NCI-H748 (cell line): ENCODE measurements around the gene UNK.

Experiments used
- DNase-seq: peaks from one replicate; lab custom pipeline; 2025; ENCODE audit not compliant: unreplicated experiment; lab: John Stamatoyannopoulos, UW

UNK gene

DNA sequence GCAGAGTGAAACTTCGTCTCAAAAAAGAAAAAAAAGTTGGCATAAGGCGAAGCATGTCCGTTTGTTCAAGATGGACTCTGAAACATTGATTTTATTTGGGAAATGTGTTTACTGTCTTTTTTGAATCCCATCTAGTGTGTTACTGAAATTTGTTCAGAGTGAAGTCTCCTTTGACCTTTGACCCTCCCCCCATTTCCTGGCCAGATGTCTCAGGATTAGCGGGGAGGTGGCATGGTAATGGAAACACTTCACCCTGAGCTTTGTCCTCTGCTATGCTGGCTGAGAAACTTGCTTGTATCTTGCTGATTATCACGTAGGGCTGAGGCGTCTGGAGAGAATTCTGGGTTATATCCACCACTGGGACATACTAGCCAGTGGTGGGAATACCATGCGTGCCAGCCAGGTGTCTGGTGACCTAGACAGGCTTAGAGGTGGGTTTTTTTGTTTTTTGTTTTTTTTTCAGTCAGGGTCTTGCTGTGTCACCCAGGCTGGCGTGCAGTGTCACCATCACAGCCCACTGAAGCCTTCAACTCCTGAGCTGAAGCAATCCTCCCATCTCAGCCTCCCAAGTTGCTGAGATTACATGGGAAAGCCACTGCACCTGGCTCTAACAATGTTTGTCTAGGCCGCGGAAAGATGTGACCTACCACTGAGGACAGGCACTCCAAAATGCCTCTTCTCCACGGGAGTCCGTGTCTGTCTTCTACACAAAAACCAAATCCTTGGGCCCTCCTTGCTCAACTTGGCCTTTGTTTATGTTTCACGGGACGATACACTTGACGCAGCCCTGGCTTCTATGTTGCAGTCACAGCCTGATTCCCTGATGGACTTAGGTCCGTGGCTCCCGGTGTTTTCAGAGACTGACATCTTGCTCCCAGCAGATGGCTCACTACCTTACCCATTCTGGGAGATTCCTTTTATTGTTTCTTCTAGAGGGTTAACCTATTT is 13.0 kb upstream of the UNK start:
- DNase-seq = no peak

DNA sequence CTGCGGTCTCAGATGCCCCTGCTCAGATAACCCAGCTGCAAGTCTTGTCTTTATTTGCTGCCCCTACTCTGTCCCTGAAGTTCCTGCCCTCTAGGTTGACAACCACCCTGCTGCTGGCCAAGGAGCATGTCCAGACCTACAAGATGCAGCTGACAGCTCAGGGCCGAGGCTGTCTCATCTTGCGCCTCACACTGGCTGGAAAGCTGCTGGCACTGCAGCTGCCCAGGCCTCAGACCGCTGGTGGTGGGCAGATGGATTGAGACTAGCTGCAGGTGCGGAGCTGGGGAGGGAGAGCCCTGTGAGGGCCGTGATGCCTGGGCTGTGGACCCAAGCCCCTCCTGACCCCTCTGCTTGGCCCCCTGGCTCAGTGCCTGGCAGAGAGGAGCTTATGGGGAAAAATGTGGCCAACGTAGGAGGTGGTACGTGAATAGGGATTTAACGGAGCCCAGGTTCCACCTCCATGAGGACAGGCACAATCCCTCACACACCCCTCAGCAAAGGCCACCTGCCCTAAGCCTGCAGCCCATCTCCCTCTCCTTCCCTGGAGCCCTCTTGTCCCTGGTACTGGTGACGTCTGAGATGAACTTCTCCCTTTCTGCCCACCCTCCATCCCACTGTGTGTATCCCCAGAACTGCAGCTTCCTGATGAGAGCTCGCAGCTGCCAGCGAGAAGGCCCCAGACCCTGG is 11.3 kb upstream of the UNK start:
- no peak for DNase-seq

DNA sequence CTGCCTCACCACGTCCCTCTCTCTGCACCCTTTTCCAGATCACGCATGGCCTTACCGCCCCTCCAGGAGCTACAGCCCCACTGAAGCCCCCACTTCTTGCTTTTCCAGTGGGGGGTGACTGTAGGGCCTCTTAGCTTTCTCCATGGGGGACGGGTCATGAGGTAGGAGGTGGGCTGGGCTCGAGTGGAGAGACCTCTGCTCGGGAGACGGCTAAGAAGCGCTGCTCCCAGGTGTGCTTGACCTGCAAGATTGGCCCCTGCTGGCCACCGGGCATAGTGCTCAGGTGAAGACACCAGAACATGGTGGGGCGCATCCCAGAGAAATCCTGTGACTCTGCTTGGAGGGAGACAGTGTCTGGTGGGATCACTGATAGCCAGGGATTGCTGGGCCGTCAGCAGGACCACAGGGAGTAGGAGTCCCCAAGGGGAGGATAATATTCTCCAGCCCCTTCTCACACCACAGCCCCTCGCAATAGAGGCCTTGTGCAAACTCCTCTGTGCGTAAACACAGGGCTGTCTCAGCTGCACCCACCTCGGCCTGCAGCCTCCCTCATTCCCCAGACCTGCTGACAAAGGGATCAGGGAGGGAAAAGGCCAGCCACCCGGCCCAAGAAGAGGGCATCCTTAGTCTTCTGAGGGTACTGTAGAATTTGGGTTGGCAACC is 10.7 kb upstream of the UNK start:
- DNase-seq = no peak

DNA sequence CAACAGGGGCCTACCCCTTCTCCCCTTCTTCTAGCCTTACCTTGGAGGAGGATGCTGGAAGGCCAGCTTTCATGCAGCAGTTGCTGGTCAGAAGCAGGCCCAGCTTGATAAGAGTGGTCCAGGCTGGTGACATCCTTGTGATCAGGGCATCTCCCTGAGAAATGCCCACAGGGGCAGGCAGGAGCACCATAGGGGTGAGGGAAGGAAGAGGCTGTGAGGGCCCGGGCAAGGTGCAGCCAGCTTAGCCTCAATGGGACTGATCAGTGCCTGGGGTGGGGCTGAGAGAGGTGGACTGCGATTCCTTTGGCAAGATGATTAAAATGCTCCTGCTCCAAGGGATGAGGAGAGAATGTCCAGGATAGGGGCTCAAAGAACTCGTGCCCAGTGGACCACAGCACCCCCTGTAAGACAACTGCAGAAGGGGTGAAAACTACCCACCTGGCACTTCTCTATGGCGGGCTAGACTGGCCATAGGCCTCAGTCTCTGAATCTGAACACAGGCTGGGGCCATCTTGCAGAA is 10.1 kb upstream of the UNK start:
- DNase-seq = no peak

DNA sequence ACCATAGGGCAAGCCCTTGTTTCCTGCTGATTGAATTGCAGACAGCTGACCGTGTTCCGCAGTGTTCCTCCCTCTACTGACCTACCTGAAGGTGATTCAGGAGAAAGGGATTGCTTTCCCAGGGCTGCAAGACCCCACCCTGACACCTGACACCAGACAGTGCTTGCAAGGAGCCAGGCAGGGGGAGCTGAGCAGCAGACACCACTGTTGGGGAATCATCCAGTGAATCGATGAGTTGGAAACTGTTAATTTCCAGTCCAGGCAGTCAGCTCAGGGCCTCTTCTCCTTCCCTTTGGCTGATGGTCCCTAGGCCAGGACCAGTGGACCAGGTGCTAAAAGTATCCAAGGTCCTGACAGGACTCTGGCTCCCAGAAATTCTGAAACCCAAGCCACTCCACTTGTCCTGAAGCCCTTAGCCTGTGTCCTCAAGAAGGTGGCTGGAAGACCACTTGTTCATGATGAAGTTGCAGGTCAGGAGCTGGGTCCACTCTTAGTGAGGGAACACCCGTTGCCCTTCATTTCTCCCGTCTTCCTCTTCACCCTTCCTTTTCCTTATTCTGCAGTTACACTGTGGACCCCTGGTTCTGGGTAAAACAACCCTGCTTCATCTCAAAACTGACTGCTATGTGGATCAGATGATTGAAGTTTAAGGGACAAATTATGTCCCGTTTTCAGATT is 9.5 kb upstream of the UNK start:
- peak; percentile 27 for DNase-seq

DNA sequence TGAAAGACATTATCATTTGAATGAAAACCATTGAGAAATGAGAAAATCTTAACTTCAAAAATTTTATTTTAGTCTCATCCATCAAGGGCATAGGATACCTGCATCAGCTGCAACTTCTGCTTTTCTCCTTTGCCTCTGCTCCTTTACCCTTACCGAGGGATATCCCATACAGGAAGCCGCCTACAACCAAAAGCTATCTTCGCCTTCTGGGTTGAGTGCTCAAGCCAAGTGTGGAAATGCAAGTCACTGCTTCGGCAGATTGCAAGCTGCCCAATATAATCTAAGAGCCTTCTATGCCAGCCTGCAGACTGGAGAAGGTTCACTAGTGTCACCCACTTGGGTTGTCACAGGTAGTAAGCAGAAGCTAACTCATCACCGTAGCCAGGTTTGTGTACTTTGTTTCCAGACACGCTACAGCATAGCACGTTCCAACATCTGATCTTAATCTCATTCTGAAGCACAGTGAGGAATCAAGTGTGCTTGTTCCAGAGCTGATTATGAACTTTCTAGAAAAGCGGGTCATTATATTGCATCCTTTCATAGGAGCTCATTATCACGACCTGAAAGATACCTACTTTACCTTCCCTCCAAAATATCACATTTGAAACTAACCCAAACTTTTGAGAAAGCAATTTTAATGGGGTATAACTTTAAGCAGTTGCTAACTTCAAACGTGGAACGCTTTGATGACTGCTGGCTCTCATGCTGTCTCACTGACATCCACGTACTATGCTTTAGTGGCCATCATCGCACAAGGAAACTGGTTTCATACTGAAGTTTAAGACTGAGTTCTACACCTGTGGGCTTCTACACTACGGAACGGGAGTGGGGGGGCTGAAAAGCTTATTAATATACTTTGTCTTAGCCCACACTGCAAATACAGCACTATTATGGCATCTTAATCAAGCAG is 8.0 kb upstream of the UNK start:
- DNase-seq = no peak

DNA sequence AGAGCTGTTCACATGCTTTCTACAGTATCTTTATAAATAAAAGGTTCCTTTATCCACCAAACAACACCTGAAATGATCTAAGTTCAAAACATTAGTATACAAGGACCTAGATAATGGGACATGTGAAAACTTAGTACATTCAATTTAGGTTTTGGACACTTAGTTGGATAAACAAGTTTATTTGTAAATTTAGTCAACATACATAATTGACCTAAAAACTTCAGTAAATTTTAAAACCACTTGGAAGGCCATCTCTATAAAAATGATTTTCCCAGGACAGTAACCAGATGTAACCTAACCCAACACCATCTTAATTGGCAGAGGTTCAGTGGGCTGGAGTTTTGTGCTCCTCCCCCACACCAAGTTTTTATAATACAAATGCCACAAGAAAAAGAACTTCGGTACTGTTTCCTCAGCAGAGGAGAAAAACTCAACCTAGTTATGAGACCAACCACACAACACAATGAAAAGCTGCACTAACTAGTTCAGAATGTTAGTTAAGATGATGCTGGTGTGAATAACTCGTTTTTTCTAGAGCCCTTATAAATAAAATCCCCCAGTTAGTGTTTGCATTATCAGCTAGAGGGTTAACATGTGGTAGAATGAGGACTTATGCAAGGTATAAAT is 7.2 kb upstream of the UNK start:
- DNase-seq = no peak

DNA sequence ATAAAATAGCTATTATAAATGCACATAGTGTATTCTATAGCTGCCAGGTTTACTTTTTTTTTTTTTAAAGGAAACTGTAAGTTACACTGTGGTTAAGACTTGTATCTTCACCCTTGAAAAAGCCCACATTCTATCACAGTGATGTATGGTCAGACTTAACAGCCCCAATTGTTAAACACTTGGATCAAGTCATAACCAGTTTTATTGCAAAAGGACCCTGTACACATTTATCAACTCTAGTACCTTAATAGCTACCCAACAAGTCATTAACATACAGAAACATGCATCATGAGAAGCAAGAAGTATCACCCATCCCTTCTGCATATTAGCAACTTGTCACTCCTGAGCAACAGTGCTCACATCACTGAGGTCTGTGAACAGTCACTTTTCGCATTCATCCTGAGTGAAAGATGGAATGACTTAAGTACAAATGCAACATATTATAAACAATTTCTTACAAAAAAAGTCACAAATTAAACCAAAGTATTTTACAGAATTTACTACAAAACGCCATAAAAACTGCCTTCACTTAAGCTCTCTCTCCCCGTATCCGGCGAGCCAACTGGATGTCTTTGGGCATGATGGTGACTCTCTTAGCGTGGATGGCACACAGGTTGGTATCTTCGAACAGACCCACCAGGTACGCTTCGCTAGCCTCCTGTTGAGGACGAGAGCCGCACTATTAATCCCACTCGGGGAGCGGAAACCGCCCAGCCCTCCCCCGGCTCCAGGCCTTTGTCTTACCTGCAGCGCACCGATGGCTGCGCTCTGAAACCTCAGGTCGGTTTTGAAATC is 6.3 kb upstream of the UNK start:
- peak; percentile 63 for DNase-seq

DNA sequence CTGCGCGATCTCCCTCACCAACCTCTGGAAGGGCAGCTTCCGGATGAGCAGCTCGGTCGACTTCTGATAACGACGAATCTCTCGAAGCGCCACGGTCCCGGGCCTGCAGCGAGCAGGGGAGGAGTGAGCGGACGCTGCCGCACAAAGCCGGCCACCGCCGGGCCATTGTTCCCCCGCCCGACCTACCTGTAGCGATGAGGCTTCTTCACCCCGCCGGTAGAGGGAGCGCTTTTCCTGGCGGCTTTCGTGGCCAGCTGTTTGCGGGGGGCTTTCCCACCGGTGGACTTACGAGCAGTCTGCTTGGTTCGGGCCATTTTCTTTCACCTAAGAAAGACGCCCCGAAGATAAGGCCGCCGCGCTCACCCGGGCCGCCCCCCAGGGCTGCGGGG is 5.8 kb upstream of the UNK start:
- DNase-seq = peak; percentile 68

DNA sequence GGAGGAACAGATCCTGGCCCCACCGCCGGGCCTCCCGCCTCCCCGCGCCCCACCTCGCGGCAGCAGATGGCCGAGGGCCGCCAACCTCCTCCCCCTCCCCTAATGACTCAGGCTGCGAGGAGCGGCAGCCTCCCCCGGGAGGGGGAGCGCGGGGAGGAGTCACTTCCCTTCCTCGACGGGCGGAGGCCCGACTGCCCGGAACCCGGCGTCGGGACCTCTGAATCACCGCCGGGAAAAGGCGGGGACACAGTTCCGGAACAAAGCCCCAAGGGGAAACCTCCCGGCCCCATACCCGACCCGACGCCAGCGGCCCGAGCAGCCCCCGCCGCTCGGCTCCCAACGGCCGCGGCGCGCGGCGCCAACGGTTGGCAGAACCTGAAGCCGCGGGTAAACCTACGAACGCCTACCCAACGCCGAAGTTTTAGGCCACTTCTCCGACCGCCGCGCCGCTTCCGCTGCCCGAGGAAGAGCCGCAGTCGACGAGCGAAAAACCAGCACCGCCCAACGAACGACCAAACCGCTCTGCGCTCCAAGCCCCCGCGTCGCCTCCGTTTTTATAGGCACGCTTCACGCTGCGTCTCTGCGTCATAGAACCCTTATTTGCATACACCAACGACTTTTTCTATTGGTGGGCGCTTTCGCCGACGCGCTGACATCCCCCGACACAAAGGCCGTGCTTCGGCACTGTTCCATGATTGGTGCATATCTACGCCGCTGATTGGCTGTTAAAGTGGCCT is 5.2 kb upstream of the UNK start:
- DNase-seq = peak; percentile 99

DNA sequence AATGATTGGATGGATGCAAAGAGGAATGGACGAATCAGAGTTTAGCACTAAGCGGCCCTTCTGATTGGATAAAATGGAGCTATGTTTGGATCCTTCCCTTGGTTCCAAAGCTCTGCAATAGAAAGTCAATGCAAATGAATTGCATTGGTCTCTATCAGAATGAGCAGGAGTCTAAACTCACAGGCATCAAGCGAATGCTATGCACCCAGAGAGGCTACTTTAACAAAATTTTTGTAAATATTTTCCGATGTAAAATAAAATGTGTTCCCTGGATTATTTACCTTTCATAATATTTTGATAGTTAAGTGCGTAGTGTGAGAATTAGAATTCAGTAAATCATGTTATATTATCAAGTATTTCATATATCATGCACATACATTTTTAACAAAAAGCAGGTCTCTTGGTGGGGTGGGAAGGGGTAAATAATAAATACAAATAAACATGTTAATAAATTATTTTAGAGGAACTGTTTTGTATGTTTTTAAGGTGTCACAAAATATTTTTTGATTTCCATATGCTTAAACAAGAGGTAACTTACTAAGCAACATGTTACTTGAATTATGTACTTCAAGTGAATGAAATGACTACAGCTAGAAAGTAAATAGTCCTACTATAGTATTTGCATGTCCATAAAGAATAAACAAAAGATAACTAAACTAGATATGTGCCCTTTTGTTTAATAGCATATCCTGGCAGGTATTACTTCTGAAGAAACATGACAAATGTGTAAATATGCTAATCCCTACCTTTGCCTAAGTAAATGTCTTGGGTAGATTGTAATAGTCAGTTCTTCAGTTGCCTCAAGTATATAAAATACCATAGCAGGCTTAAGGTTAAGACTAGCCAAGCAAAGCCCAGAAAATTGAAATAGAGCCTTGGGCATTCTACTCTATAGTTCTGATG is 4.4 kb upstream of the UNK start:
- no peak for DNase-seq

DNA sequence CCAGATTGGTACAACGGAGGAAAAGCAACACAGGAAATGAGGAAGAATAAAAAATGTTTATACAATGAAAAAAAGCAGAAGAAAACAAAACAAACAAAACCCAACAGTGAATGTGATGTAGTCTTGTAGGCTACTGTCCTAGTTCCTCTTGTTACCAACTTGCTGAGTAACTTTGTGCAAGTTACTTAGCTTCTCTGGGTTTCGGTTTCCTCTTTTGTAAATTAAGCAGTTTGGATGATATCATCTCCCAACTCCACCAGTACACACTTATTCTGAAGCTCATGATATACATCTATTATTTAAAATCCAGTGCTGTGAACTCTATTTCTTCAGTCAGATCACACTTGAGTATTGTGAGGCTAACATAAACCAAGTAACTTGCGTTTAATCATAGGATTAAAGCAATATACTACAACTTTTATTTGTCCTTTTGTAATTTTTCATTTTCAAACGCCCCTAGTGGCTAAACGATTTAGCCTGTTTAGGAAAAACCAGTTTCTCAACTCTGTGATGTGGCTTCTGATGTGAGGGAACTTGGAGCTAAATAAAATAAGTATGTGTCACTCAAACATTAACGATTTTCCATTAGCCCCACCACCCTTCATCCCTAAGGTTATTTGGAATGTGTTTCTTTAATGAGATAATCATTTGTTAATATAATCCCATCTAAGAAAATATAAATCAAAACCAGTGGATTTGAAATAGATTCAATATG is 1.4 kb upstream of the UNK start:
- peak; percentile 69 for DNase-seq

DNA sequence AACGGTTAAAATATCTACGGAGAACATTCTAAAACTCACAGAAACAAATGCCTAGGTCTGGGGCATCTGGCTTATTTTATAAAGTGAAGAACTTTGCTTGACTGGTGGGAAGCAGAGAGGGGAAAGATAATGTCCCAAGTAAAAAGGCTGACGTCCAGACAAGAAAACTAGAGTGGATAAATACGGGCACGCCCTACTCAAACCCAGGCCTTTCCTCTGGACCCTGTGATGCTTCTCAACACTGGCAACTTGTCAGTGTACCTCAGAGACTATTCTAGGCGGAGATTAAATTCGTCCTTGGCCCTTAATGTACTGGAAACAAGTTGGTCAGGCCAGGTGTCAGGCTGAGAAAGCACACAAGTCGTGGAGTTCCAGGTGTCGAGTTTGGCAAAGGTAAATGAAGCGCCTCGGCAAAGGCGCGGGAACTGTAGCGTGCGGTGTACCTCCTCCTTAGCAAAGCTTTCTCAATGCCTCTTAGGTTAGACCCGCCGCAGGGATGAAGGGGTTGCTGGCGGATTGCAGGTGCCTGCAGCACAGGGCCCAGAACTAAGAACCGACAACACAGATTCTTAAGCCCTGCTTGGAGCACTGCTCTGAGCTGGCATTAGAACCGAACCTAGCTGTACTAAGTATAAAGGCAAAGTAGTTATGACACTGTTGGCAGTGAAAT is 668 bp upstream of the UNK start:
- DNase-seq = peak; percentile 47

DNA sequence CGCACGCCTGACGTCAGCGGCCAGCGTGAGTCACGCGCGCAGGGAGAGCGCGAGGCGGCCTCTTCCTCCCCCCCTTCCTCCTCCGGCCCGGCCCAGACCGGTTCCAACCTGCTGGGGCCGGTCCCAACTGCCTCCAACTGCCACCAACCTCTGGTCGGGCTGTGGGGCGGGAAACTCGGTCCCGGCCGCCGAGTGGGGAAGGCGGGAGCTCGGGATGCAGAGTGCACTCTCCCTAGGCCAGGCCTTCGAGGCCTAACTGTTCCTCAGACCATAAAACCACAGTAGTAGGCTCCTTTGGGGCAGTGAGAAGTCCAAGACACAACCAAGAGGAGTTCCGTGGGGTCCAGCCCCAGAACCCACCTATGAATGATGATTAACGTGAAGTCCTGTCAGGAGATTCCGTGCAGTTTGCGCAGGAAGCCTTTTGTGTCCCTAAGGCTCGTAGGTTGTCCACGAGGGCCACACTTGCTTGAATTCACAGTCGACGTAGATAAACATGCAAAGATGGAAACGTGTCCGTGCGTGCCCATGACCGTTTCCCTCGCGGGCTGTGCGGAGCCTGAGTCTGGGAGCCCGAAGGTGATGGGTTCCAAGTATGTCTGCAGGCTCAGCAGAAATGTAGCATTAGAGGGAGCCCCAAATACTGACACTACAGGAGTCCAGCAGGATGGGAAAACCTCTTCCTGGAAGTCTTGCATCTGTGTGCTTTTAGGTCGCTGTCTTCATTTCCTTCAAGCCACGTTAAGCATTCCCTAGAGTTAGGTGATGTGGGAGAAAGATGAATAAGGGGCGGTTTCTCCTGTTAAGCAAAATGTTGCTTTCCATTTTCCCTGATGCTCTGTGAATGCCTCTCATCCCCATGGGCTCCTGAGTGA is 647 bp downstream of the UNK start:
- peak; percentile 91 for DNase-seq

DNA sequence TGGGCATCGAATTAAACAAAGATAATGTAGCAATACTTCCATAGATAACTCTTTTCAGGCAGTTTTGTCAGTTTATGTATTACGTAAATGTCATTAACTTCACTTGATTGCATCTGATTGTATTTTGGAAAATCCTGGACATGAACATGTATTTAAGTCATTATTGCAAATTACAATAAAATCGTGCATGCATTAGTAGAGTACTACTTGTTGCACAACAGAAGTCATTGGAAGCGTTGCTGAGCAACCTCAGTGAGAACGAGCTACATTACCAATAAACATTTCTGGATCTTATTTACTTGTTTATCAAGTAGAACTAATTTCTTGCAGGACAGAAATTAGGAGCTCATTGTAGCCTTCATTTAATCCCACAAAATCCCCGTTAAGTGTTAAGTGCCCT is 6.6 kb downstream of the UNK start:
- no peak for DNase-seq
